Trophoblast cell (in vitro differentiated cells and primary cell): ENCODE data around the gene TAF4B.
A peak's percentile ranks its signal among the peaks of the same experiment; 100 is the strongest.

ENCODE experiments used
- DNase-seq, 2 donors: peaks; one replicate each; pipeline ENCODE4 v3.0.0-alpha.2; 2016
- H2AFZ ChIP-seq: 2 replicates; pipeline ENCODE4 v1.6.1; 2013; ENCODE audit warnings: low read length, moderate library complexity, mild to moderate bottlenecking; ENCODE audit not compliant: insufficient read depth, poor library complexity
- H2AK5ac ChIP-seq: 2 replicates; pipeline ENCODE4 v1.6.1; 2013; ENCODE audit warnings: mild to moderate bottlenecking, low read length
- H2BK120ac ChIP-seq: 2 replicates; pipeline ENCODE4 v1.6.1; 2013; ENCODE audit warnings: low read length, mild to moderate bottlenecking, moderate library complexity; ENCODE audit not compliant: insufficient read depth, poor library complexity
- H2BK12ac ChIP-seq: 2 replicates; pipeline ENCODE4 v1.6.1; 2013; ENCODE audit warnings: mild to moderate bottlenecking, low read length, moderate library complexity
- H2BK5ac ChIP-seq: 2 replicates; pipeline ENCODE4 v1.6.1; 2013; ENCODE audit warnings: low read length, low read depth, moderate library complexity, mild to moderate bottlenecking; ENCODE audit not compliant: poor library complexity
- H3K14ac ChIP-seq: 2 replicates; pipeline ENCODE4 v1.6.1; 2013; ENCODE audit warnings: mild to moderate bottlenecking, low read length
- H3K18ac ChIP-seq: 2 replicates; pipeline ENCODE4 v1.6.1; 2013; ENCODE audit warnings: mild to moderate bottlenecking, low read length
- H3K23ac ChIP-seq: 2 replicates; pipeline ENCODE4 v1.6.1; 2013; ENCODE audit warnings: low read length
- H3K27ac ChIP-seq: 2 replicates; pipeline ENCODE4 v1.5.1; 2013; ENCODE audit warnings: low read depth, mild to moderate bottlenecking, inconsistent platforms, low read length, moderate library complexity
- H3K27me3 ChIP-seq: 2 replicates; pipeline ENCODE4 v1.6.1; 2013; ENCODE audit warnings: inconsistent platforms, mild to moderate bottlenecking, low read length, moderate library complexity; ENCODE audit not compliant: insufficient read depth
- H3K36me3 ChIP-seq, 2 experiments: 1 replicate in 1 of 2; 2 replicates in 1 of 2; pipeline ENCODE4 v1.6.1; 2013; ENCODE audit warnings: low read length in 2 of 2, mild to moderate bottlenecking in 2 of 2, moderate library complexity in 1 of 2; ENCODE audit not compliant: insufficient read depth in 2 of 2, control insufficient read depth in 1 of 2
- H3K4ac ChIP-seq: 2 replicates; pipeline ENCODE4 v1.6.1; 2013; ENCODE audit warnings: low read depth, mild to moderate bottlenecking, low read length, moderate library complexity
- H3K4me1 ChIP-seq, 2 experiments: 1 replicate in 1 of 2; 2 replicates in 1 of 2; pipeline ENCODE4 v1.6.1; 2013; ENCODE audit warnings: low read length in 2 of 2, mild to moderate bottlenecking in 2 of 2, moderate library complexity in 1 of 2; ENCODE audit not compliant: insufficient read depth in 2 of 2, control insufficient read depth in 1 of 2
- H3K4me2 ChIP-seq: 2 replicates; pipeline ENCODE4 v1.6.1; 2013; ENCODE audit warnings: inconsistent platforms, mild to moderate bottlenecking, low read length, moderate library complexity
- H3K4me3 ChIP-seq: 2 replicates; pipeline ENCODE4 v1.5.1; 2013; ENCODE audit warnings: mild to moderate bottlenecking, low read depth, low read length, inconsistent platforms
- H3K79me1 ChIP-seq: one replicate; pipeline ENCODE4 v1.6.1; 2013; ENCODE audit warnings: low read length
- H3K79me2 ChIP-seq: 2 replicates; pipeline ENCODE4 v1.6.1; 2013; ENCODE audit warnings: low read length, mild to moderate bottlenecking; ENCODE audit not compliant: control insufficient read depth, insufficient read depth, poor library complexity
- H3K9ac ChIP-seq: 2 replicates; pipeline ENCODE4 v1.6.1; 2013; ENCODE audit warnings: mild to moderate bottlenecking, low read length
- H3K9me3 ChIP-seq: 2 replicates; pipeline ENCODE4 v1.6.1; 2013; ENCODE audit warnings: low read depth, mild to moderate bottlenecking, control low read depth, inconsistent platforms, low read length; ENCODE audit not compliant: insufficient read depth
- H4K12ac ChIP-seq: 2 replicates; pipeline ENCODE4 v1.6.1; 2013; ENCODE audit warnings: low read depth, mild to moderate bottlenecking, low read length, moderate library complexity
- H4K8ac ChIP-seq: 2 replicates; pipeline ENCODE4 v1.6.1; 2013; ENCODE audit warnings: low read depth, mild to moderate bottlenecking, low read length, moderate library complexity
- H4K91ac ChIP-seq: one replicate; pipeline ENCODE4 v1.6.1; 2013; ENCODE audit warnings: low read depth, mild to moderate bottlenecking, low read length, moderate library complexity
- WGBS: extraction: QIAGEN DNeasy Blood & Tissue Kit; methylation state at CpG from one replicate; pipeline ENCODE4 v1.1.7; 2013; ENCODE audit warnings: missing lambda C conversion rate; ENCODE audit not compliant: insufficient read length, insufficient coverage; ENCODE audit errors: extremely low coverage; 5-methylcytosine and 5-hydroxymethylcytosine counted together

TAF4B gene

DNA sequence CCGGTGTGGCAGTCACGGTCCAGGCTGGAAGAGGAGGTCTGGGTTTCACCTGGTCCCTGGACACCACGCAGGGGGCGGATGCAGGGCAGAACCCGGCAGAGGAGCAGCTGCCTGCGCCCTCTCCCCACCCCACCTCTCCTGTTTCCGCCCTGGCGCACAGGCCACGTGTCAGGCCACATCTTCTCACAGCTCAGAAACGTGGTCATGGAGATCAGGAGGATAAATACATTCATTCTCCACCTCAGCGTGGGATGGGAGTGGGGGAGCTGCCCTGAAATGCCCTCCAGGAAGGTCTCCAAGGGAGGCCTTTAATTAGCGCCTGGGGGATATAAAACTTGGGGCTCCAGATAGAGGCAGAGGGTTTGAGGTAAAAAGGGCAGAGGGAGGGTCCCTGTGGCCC, 180.1 kb downstream of the TAF4B start:
- H3K79me1 ChIP-seq = no peaks in the 10 kb centered on the region
- H3K36me3 ChIP-seq = no peaks in the 10 kb centered on the region
- H3K14ac ChIP-seq = no peak overlapping the region
- H3K23ac ChIP-seq = no peak overlapping the region
- H2AFZ ChIP-seq = no peak overlapping the region
- H2AK5ac ChIP-seq = no peak overlapping the region
- no peaks in the 10 kb centered on the region for H3K9me3 ChIP-seq
- no peak overlapping the region for H3K9ac ChIP-seq
- no peak overlapping the region for H2BK5ac ChIP-seq
- no peak overlapping the region for H3K27ac ChIP-seq
- no peak overlapping the region for H4K91ac ChIP-seq
- no peak overlapping the region for H3K18ac ChIP-seq
- no peak overlapping the region for H3K4ac ChIP-seq
- no peak overlapping the region for H4K8ac ChIP-seq
- H3K4me3 ChIP-seq = no peak overlapping the region
- H2BK12ac ChIP-seq = no peak overlapping the region
- no peak overlapping the region for H2BK120ac ChIP-seq
- no peak overlapping the region for H4K12ac ChIP-seq
- DNase-seq = no peak
- H3K4me2 ChIP-seq = no peak overlapping the region
- H3K4me1 ChIP-seq = no peaks in the 10 kb centered on the region
- no peaks in the 10 kb centered on the region for H3K27me3 ChIP-seq
- no peaks in the 10 kb centered on the region for H3K79me2 ChIP-seq
- no CpG with 5 or more reads among the region's 12 CpGs for WGBS

DNA sequence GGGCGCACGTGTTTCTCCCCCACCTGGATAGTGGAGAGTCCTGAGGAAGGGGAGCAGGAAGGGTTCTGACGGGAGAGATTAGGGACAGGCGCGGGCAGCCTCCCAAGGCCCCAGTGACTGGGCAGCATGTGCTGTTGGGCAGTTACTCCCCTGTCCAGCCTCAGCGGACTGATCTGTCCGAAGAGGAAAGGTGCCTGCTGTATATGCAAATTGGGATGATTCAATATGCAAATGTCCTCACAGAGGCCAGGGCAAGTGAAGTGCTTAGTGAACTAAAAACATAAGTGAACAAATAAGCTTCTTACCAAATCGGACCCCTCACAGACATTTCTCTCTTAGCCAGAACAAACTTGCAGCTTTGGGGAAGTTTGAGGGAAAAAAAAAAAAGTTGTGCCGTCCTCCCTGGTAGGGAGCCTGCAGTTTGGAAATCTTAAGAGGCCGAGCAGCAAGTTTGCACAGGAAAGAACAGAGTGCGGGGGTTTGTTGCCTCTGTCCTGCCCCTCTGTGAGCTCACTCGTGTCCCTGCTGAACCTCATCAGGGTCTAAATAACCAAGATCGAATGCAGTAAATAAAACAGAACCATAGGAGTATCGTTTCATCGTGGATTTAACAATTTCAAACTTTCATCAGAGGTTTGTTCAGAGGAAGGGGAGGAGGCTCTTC, 180.7 kb downstream of the TAF4B start:
- WGBS = no CpG with 5 or more reads among the region's 15 CpGs
- Histone ChIP-seq H3K27ac (no peak overlapping the region), H3K4me3 (no peak overlapping the region), H3K23ac (no peak overlapping the region), H3K27me3 (no peaks in the 10 kb centered on the region), H3K79me2 (no peaks in the 10 kb centered on the region), H4K12ac (no peak overlapping the region), H3K4me1 (no peaks in the 10 kb centered on the region), H2BK5ac (no peak overlapping the region), H3K36me3 (no peaks in the 10 kb centered on the region), H2AFZ (no peak overlapping the region), H3K4ac (no peak overlapping the region), H3K4me2 (no peak overlapping the region), H2AK5ac (no peak overlapping the region), H4K91ac (no peak overlapping the region), H3K9ac (no peak overlapping the region), H3K14ac (no peak overlapping the region), H3K18ac (no peak overlapping the region), H3K79me1 (no peaks in the 10 kb centered on the region), H2BK120ac (no peak overlapping the region), H4K8ac (no peak overlapping the region), H2BK12ac (no peak overlapping the region), H3K9me3 (no peaks in the 10 kb centered on the region)
- DNase-seq = no peak

DNA sequence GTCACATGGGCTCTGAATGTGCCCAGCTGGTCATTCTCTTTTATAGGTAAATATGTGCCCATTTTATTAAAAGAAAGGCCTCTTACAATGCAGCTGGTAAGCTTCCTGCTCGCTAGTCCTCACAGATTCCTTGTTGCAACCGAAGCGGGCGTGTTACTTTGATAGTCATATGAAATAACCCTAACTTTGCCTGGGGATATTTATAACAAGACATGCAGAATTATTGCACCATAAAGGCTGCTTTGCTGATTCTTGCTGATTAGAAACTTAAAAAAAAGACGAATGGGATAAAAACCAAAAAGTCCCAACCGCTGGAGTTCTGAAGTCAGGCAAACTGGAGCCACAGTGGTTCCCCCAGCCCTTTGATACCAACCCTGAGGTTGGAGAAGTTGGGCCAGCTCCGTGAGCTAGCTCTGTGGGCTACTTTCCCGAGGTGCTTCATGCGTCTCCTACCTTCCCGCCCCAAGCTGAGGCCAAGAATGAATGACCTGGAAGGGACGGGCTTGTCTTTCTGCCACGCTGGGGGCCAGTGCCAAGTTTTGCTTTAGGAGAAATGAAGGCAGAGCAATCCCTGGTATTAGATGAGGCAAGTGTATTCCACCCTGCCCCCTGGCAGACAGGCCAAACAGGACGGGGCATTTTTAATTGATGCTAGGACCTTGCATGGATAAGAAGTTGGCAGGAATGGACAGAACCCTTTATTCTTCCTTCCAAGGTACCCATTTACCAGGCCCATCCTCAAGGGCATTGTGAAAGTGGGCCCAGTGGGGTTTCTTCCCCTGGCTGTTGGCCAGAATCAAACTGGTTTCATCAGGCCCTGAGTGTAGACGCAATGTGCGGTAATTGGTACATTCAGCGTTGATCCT, 181.7 kb downstream of the TAF4B start:
- H3K79me2 ChIP-seq = no peaks in the 10 kb centered on the region
- no peak overlapping the region for H3K27ac ChIP-seq
- H3K4me3 ChIP-seq = no peak overlapping the region
- H2BK12ac ChIP-seq = no peak overlapping the region
- no peak overlapping the region for H3K14ac ChIP-seq
- H4K8ac ChIP-seq = no peak overlapping the region
- DNase-seq = peak in 1 of 2 donors; percentile 42
- no peaks in the 10 kb centered on the region for H3K79me1 ChIP-seq
- no peak overlapping the region for H3K23ac ChIP-seq
- no peak overlapping the region for H4K12ac ChIP-seq
- H2BK120ac ChIP-seq = no peak overlapping the region
- no peak overlapping the region for H3K18ac ChIP-seq
- H3K4me2 ChIP-seq = no peak overlapping the region
- no peaks in the 10 kb centered on the region for H3K4me1 ChIP-seq
- H3K36me3 ChIP-seq = no peaks in the 10 kb centered on the region
- no peaks in the 10 kb centered on the region for H3K9me3 ChIP-seq
- H4K91ac ChIP-seq = no peak overlapping the region
- H2AFZ ChIP-seq = no peak overlapping the region
- no peaks in the 10 kb centered on the region for H3K27me3 ChIP-seq
- no peak overlapping the region for H3K4ac ChIP-seq
- H2AK5ac ChIP-seq = no peak overlapping the region
- WGBS = no CpG with 5 or more reads among the region's 16 CpGs
- no peak overlapping the region for H2BK5ac ChIP-seq
- H3K9ac ChIP-seq = no peak overlapping the region

DNA sequence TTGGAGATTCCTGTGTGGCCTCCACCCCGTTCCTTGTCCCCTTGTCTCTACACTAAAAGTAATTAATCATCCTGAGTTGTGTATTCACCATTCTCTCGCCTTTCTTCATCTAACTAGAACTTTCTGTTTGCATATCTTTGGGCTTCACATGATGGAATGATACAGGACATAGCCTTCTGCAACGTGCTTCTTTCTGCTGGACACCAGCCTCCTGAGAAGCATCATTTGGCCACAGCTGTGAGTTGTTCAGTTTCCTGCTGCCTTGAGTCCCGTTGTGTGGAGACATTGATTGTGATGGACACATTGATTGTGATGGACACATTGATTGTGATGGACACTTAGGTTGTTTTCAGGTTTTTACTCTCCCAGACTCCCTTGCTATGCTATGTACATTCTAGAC, 182.8 kb downstream of the TAF4B start:
- H3K18ac ChIP-seq = no peak overlapping the region
- H3K27me3 ChIP-seq = no peaks in the 10 kb centered on the region
- no peaks in the 10 kb centered on the region for H3K9me3 ChIP-seq
- no peaks in the 10 kb centered on the region for H3K79me2 ChIP-seq
- no peak overlapping the region for H3K27ac ChIP-seq
- no peak overlapping the region for H3K14ac ChIP-seq
- H3K4ac ChIP-seq = no peak overlapping the region
- WGBS = no CpG with 5 or more reads among the region's 4 CpGs
- H2AK5ac ChIP-seq = no peak overlapping the region
- no peak overlapping the region for H3K9ac ChIP-seq
- H4K12ac ChIP-seq = no peak overlapping the region
- no peak overlapping the region for H2BK5ac ChIP-seq
- H3K79me1 ChIP-seq = no peaks in the 10 kb centered on the region
- no peak overlapping the region for H3K4me2 ChIP-seq
- H2BK120ac ChIP-seq = no peak overlapping the region
- H3K4me1 ChIP-seq = no peaks in the 10 kb centered on the region
- no peaks in the 10 kb centered on the region for H3K36me3 ChIP-seq
- DNase-seq = no peak
- no peak overlapping the region for H4K91ac ChIP-seq
- no peak overlapping the region for H4K8ac ChIP-seq
- no peak overlapping the region for H2AFZ ChIP-seq
- no peak overlapping the region for H3K4me3 ChIP-seq
- no peak overlapping the region for H3K23ac ChIP-seq
- no peak overlapping the region for H2BK12ac ChIP-seq
